Inferior parietal cortex (tissue), 1 donor: Measurements from ENCODE around the gene TMEM141.

ENCODE experiments used
- DNase-seq: peaks from one replicate; pipeline ENCODE4 v3.0.0-alpha.2; 2016; ENCODE audit errors: extremely low spot score

Gene TMEM141

DNA sequence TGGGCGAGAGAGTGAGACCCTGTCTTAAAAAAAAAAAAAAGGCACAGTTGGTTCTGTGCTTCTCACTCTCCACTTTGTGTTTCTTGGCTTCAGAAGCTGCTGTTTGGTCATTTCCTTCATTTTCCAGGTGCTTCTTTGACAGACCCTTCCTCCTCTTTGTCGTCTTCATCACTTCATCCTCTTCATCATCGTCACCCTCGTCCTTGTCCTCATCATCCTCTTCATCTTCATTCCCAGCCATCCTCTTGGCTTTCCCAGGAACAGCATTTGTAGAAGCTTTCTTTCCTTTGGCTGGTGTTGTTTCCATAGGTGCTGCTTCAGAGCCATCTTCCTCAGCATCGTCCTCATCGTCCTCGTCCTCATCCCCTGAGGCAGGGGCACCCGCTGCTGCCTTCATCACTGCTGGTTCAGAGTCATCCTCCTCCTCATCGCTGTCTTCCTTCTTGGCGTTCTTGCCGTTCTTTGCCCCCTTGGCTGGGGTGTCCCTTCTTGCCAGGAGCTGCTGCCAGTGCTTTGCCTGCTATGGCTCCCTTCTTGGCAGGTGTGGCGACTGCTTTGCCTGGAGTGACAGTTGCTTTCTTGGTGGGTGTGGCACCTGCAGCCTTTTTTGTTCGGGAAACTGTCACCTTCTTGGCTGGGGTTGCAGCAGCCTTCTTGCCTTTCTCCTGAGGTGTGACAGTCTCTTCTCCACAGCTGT lies 23.7 kb downstream of the TMEM141 start:
- DNase-seq, result no peak

DNA sequence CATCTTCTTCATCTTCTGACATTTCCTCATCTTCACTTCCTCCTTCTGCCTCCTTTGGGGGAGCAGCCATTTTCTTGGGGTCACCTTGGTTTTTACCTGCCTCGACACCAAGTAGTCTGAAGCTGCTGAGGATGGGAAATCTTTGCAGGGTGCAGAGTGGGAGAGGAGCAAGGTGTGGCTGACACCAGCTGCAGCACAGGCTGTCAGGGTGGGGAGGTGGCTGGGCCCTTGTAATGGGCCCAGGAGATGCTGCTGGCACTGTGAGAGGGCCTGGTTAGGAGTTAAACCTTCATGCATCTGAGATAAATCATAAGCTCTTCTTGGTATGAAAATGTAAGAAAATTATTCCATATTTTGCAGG lies 24.3 kb downstream of the TMEM141 start:
- DNase-seq, result no peak

DNA sequence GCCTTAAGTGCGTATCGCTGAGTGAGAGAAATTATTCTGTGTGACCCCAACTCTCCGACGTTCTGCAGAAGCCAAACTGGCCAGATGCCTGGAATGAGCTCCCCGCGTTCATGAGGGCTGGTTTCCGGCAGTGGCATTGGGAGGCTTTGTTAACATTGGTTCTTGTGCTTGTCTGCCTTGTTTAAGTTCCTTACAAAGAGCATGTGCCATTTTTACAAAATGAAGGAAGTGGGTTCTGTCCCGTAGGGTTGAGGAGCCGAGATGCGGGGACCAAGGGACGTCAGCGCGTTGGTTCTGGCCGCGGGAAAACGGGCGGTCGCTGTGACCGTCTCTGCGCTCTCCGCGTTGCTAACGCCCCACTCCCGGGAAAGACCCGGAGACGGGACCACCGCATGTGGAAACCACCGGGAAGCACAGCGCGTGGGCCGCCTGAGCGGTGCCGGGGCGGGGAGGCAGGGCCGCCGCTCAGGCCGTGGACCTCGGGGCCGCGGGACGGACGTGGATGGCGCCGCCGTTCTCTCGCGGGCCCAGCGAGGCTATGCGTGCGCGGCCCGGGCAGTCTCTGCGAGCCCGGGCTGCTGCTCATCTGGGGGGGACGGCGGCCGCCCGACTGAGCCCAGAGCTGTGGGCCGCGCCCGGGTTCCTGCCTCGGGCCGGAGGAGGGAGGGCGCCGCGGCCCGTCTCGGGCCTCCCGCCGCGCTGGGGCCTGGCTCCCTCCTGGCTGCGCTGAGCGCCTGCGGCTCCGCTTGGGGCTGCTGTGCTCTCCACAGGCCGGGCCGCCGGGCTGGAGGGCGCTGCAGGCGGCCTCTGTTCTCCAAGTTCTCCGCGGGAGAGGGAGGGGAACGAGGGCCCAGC lies 30.1 kb downstream of the TMEM141 start:
- DNase-seq, result no peak

DNA sequence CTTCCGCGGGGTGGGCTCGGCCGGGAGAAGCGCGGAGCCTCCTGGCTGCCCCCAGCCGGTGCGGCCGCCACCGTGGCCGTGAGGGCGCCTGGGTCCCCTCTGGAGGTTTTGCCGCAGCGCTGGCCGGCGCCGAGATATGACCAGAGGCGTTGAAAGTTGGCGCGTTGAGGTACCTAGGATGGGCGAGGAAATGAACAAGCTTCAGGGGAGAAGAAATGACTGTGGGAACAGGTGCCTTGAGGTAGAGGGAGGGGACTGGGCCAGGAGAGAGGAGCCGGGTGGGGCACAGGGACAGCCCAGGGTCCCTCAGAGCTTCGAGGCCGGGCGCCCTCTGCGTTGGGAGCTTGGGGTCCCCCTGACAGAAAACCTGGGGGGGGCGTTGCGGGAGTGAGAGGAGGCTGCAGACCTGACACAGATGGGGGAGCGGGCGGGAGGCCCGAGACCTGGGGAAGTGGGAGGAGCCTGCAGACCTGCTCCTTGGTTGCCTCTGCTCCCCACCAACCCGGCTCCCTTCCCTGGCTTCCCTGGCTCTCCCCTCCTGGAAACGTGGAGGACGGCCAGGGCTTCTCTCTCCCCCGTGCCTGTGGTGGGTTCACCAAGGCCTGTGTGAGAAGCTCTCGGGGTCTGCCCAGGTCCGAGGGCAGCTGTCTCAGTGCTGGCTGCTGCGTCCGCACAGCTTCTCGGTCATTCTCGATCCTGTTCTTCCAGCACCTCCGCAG lies 30.8 kb downstream of the TMEM141 start:
- DNase-seq, result no peak

DNA sequence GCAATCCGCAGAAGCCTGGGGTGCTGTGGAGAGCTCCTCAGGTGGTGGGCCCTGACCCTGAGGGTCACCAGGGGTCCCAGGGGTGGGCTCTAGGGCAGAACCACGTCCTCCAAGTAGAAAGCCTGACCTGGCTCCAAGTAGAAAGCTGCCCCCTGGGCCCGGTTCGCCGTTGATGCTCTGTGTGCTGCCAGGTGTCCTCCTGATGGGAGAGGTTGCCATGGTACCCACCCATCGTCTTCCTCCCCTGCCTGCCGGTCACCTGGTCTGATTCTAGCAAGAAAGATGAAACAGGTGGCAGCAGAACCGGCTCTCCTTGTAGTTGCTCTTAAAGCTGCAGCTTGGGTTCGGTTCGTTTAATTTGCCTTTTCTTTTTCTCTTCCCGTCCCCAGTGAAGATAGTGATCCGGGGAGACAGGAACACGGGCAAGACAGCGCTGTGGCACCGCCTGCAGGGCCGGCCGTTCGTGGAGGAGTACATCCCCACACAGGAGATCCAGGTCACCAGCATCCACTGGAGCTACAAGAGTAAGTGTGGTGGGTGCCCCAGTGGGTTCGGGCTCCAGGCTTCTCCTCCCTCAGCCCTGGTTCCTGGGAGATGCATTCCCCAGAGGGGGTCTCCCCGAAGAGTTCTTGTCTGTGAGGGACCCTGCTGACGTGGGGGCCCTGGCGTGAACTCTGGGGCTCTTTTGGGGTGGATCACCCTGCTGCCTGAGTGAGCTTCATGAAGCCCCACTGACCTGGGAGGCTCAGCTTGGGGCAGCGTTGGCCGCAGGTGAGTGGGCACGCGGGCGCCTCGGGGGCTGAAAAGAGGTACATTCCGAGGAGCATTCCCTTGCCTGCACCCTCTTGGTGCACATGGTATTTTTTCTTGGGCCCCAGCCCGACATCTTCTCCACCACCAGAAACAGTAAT lies 32.2 kb downstream of the TMEM141 start:
- no peak for DNase-seq

DNA sequence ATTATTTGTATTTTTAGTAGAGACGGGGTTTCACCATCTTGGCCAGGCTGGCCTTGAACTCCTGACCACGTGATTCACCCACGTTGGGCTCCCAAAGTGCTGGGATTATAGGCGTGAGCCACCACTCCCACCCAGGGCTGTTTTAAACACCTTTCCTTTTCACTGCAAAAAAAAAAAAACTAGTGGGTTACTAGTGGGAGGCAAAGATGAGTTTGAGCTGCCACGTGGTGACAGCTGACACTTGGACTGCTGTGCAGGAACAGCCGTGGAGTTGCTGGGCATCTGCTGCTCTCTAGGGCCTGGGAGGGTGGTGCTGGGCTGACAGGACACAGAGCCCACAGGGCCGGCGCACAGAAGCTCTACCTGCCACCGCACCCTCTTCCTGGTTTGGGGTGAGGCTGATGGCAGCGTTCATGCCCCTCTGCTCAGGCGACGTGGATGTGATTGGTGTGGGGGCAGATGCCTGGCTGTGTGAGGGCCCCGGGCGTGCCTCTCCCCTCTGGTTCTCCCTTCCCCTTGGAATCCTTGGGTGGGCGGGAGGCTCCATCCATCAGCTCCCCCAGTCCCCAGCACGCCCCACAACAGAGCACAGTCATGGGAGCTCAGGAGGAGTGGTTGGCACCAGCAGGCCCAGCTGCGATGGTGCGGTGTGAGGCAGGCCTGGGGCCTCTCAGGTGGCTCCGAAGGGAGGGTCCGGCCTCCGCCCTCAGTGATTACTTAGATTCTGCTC lies 33.5 kb downstream of the TMEM141 start:
- no peak for DNase-seq

DNA sequence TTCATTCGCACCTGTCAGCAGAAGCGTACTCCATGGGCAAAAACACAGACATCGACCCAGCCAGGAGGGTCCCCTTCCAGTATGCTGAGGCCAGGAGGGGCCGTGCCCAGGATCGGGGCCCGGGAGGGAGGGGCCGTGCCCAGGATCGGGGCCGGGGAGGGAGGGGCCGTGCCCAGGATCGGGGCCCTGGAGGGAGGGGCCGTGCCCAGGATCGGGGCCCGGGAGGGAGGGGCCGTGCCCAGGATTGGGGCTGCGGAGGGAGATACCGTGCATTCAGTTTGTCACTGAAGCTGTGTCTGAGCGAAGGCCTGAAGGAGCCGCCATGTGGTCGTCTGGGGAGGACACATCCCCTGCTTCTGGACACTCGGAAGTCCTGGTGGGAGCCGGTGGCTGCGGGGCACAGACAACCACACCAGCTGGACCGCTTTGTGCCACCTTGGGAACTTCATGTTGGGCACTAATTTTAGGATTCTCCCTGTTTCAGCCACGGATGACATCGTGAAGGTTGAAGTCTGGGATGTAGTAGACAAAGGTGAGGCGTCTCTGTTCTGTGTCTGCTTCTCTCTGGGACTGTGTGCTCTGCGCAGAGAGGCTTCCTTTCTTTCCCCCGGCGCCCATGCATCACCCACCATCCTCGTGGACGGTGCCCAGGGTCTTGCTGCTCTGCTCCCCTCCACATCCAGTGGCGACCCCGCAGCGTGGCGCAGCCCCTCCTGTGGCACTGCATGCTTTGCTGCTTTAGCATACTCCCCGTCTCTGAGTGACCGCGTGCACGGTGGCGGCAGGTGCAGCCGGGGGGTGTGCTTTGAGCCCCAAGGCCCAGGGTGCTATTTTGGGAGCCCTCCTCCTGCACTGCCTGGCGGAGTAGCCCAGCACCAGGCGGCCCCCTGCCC lies 34.4 kb downstream of the TMEM141 start:
- no peak for DNase-seq

DNA sequence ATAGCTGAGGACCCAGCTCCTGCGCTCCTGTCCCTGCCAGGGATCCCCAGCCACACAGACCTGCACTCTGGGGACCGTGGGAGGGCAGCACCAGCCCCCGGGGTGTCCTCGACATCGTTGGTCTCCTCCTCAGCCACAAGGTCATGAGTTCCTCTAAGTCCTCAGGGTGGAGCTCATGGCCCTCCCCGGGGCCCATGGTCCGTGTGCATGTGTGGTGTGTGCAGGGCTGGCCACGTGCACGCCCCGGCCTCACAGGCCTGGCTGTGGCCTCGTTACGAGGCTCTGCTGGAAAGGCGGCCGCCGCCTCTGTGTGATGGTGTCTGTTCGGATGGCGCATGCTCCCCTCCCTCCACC lies 35.0 kb downstream of the TMEM141 start:
- DNase-seq, result no peak

DNA sequence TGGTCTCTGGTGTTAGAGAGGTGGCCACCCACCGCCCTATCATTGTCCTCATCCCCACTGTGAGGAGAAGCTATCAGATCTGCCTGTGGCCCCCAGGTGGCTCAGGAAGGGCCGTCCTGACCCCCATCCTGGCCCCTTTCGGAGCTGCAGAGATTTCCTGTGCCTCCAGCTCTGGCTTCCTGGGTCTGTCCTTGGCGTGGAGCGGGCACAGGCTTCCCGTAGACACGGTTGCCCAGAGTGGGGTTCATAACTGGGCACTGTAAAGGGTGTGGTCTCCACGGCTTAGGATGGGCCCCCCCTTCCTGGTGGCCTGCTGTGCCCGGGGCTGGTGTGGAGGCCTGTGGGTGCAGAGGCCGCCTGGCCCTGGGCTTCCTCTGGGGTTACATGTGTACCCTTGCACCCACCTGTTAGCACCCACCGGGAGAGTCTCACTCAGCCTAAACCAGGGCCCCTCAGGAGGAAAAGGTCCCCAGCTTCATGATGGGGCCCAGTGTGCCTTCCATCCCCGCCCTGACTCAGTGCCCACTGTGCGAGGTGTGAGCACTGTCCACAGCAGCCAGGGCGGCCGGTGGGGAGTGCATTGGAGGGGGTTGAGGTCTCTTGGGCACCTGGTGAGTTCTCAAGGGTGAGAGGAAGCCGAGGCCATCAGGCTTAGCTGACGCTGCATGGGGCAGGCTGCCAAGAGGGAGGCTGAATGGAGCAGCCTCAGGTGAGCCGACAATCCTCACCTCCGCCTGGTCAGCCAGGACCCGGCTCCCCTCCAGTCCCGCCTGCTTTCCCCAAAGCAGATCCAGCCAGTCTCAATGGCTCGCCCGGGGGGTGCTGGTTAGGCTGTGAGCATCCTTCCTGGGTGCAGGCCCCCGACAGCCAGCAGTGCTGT lies 35.8 kb downstream of the TMEM141 start:
- DNase-seq, result no peak

DNA sequence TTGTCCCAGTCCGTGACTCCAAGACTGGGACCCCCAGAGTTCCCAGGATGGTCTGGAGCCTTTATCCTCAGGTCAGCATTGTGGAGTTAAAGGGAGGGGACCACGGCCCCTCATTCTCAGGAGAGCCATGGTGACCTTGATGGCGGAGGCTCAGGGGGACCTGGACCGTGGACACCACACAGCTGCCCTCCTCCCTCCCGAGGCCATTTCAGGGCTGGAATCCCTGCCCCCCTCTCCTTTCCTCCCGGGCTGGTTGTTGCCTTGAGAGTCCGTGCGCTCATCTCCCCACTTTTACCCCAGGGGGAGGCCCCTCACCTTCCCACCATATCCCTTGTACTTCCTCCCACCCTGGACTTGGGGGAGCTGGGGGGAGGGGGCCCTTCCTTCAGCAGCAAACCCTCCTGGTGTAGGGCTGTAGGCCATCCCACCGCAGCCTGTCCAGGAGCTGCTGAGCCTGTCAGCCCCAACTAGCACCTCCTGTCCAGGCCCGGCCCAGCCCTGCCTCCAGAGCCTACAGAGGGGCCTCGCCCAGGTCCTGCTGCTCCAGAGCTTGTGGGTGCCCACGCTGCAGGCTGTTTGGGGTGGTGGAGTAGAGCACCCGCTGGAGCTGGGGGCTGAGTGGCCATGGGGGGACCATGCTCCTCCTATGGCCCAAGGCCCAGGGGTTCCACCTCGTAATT lies 36.8 kb downstream of the TMEM141 start:
- DNase-seq, result no peak

DNA sequence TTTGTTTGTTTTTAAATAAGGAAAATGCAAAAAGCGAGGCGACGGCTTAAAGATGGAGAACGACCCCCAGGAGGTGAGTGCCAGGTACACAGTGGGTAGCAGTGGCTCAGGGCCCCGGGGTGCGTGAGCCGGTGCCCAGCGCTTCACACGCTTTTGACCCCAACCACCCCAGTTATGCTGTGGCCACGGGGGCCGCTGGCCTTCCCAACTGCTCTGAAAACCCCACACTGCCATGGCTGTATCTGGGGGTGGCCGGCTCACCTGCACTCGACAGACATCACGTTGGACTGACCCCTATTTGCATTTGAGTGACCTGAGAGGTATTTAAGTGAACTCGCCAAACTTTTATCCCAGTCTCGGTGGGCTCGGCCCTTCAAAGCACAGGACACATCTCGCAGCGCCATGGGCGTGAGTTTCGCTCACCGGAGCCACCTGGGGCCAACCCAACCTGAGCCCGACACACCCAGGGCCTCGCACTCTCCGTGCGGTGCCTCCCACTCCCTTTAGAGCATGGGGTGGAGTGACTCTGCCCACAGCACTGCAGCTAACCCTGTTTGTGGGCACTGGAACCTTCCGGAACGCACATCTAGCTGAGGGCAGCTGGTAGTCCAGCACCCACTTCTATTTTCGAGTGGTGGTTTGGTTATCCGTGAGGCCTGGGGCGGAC lies 37.5 kb downstream of the TMEM141 start:
- DNase-seq, result no peak

DNA sequence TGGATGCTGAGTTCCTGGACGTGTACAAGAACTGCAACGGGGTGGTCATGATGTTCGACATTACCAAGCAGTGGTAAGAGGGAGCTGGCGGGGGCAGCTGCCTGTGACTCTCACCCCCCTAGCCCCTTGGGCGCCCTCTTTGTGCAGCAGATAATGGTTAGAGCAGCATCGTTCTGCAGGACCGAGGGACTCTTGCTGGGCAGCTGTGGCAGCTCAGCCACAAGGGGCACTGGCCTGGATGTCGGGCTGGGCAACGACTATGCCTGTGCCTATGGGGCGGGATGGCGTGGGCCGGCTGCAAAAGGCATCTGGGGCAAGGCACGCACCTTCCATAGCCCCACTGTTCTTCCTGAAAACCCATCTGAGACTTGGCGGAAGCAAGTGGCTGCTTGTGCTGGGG lies 38.3 kb downstream of the TMEM141 start:
- DNase-seq, result no peak

DNA sequence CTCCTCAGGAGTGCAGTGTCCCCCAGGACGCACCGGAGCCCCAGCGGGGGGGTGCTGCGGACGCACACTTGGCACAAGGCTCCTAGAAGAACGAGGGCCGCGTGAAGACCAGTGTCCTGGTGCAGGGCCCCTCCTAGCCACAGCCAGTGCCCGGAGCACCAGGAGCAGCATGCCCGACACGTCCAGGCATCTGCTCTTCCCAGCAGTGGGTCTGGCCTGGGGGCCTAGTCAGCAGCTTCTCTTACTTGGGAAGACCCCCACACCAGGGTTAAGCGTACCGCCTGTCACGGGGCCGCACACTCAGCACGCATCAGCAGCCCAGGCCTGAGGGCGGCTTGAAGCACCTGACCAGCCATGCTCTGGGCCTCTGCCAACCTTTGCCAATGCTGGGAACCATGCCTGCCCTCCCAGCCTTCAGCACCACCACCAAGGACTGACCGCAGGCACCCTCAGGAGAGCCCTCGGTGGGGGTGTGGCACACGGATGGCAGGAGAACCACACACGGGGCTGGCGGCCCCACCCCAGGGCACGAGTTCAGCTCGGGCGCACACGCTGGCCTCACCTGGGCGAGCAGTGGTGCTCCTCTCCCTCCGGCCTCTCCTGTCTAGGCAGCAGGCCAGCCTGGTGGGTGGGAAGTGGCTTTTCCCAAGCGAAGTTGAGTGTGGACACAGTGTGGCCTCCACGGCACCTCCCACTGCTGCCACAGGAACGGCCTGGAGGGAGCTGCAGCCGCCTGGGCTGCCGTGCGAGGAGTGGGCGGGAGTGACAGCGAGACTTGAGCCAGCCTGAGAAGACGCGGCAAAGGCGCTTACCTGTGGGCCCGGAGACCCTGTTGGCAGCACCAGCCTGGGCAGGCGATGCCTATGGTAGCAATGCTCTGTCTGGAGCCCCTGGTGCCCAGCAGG lies 39.1 kb downstream of the TMEM141 start:
- DNase-seq, result no peak

DNA sequence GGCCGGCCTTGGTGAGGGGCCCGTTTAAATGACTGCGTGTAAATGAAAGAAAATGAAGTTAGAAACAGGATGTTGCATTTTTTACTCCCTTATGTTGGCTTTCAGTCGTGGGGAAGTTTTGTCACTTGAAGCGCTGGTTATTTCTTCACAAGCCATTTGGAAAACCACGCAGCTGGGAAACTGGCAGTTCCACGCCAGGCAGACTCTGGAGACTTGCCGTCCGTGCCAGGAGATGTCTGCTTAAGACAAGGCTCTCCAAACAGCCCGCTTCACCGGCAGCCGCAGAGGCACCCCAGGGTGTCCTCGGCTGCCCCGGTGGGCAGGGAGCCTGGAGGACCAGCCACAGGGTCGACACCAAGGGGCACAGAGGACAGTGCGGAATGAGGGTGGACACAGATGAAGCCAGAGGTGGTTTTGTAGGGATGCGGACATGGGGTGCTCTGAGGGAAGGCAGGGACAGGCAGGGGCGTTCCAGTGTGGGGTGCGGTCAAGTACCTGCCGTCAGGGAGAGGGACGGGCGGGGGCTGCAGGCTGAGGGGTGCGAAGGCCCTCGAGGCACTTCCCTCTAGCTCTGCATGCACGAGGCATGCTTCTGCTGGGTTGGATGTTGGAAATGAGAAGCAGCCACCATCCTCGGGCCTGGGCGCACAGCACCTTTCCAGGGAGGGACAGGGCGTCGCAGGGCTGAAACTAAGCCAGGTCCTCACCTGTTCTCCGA lies 40.0 kb downstream of the TMEM141 start:
- no peak for DNase-seq

DNA sequence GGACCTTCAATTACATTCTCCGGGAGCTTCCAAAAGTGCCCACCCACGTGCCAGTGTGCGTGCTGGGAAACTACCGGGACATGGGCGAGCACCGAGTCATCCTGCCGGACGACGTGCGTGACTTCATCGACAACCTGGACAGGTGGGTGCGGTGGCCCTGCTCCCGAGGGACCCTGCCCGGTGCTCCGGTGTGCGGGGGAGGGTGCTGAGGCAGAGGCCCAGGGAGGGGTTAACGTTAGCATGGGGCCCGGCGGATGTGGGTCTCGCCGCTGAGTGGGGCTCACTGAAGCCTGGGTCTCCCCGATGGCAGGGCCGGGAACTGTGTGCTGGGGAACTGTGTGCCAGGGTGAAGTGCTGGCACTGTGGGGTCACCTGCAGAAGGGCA lies 40.6 kb downstream of the TMEM141 start:
- DNase-seq, result no peak

DNA sequence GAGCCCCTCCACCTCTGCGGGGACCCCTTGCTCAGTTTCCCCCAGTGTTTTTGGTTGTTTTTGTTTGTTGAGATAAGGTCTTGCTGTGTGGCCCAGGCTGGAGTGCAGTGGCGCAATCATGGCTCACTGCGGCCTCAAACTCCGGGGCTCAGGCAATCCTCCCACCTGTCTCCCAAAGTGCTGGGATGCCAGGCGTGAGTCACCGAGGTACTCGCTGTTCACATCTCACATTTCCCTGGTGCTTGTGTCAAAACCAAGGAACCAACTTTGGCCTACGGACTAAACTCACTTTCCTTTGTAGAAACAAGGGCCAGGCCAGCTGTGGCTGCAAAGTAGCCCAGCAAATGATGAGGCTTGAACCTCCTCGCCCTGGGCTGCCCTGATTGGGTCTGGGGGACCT lies 41.4 kb downstream of the TMEM141 start:
- DNase-seq, result no peak
